ENCODE results near the gene ZNF618.

ZNF618 gene

GRCh38 chr9:114006155-114006550 lies 130.0 kb downstream of the ZNF618 start:
- TF ChIP-seq CTCF (IDR thresholded peaks at IDR 0.05; ENCODE audit: low read depth, low read length): no peak
- no peak for DNase-seq (ENCODE audit: extremely low read depth, low read depth)

GRCh38 chr9:114006931-114007691 lies 131.0 kb downstream of the ZNF618 start:
- no peak for DNase-seq (ENCODE audit: extremely low read depth, low read depth)
- no peak for TF ChIP-seq CTCF (IDR thresholded peaks at IDR 0.05; ENCODE audit: low read depth, low read length)

- no peak for DNase-seq (ENCODE audit: extremely low read depth, low read depth)
- TF ChIP-seq CTCF (IDR thresholded peaks at IDR 0.05; ENCODE audit: low read depth, low read length): no peak
Measured at GRCh38 chr9:114007991-114008666, 132.0 kb downstream of the ZNF618 start.

GRCh38 chr9:114008667-114009410 lies 132.7 kb downstream of the ZNF618 start:
- TF ChIP-seq CTCF (IDR thresholded peaks at IDR 0.05; ENCODE audit: low read depth, low read length): no peak
- no peak for DNase-seq (ENCODE audit: extremely low read depth, low read depth)

- no peak for DNase-seq (ENCODE audit: extremely low read depth, low read depth)
- no peak for TF ChIP-seq CTCF (IDR thresholded peaks at IDR 0.05; ENCODE audit: low read depth, low read length)
Measured at GRCh38 chr9:114011313-114011712, 135.2 kb downstream of the ZNF618 start.

GRCh38 chr9:114012126-114012525 lies 136.0 kb downstream of the ZNF618 start:
- TF ChIP-seq CTCF (IDR thresholded peaks at IDR 0.05; ENCODE audit: low read depth, low read length): no peak
- DNase-seq (ENCODE audit: extremely low read depth, low read depth): no peak

- no peak for TF ChIP-seq CTCF (IDR thresholded peaks at IDR 0.05; ENCODE audit: low read depth, low read length)
- no peak for DNase-seq (ENCODE audit: extremely low read depth, low read depth)
Measured at GRCh38 chr9:114014044-114014443, 137.9 kb downstream of the ZNF618 start.

Data from AG09319 (cell line).